ENCODE results near the gene MTHFR.
A peak's percentile ranks its signal among the peaks of the same experiment; 100 is the strongest.

Gene MTHFR

DNA sequence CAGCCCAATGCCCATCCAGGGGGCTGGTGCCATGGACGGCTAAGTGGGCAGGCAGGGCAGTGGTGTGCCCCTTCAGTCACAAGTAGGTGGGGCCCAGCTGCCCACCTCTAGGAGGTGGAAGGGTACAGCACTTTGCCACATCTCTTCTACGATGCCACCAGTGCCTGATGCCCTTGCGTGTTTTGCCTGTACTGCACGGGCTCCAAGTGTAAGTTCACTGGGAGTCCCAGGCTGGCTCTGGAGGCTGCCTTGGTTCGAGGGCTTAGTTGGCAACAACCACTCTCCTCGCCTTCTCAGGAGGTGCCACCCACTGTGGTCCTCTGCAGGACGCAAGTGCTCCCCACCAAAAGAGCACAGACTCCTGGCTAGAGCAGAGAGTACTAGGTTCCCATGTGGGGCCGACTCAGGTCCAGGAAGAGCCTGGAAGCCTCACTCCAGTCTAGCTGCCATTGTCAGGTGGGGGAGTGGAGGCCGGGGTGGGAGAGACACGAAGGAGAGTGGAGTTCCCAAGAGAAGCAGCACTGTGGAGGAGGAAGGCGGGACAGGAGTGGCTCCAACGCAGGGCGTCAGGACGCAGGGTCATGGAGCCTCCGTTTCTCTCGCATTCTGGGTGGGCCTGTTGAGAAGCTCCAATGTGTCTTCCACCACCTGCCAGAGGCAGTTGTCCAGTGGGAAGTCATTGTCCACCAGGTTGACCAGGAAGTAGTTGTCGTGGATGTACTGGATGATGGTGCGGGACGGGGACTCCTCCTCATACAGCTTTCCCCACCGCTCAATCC lies 15.5 kb downstream of the MTHFR start:
- no peak for DNase-seq (ENCODE audit: low read depth)
- TF ChIP-seq, protein P1, sequence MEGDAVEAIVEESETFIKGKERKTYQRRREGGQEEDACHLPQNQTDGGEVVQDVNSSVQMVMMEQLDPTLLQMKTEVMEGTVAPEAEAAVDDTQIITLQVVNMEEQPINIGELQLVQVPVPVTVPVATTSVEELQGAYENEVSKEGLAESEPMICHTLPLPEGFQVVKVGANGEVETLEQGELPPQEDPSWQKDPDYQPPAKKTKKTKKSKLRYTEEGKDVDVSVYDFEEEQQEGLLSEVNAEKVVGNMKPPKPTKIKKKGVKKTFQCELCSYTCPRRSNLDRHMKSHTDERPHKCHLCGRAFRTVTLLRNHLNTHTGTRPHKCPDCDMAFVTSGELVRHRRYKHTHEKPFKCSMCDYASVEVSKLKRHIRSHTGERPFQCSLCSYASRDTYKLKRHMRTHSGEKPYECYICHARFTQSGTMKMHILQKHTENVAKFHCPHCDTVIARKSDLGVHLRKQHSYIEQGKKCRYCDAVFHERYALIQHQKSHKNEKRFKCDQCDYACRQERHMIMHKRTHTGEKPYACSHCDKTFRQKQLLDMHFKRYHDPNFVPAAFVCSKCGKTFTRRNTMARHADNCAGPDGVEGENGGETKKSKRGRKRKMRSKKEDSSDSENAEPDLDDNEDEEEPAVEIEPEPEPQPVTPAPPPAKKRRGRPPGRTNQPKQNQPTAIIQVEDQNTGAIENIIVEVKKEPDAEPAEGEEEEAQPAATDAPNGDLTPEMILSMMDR (conservative IDR thresholded peaks at IDR 0.05; ENCODE audit: low read length): no peak
- no peak overlapping the region for H3K4me3 ChIP-seq (ENCODE audit: low read length)

GRCh38 chr1:11789126-11790067 lies 16.4 kb downstream of the MTHFR start:
- TF ChIP-seq, protein P1 (conservative IDR thresholded peaks at IDR 0.05; ENCODE audit: low read length): no peak
- H3K4me3 ChIP-seq (ENCODE audit: low read length): no peak overlapping the region
- no peak for DNase-seq (ENCODE audit: low read depth)

- no peak for DNase-seq (ENCODE audit: low read depth)
- TF ChIP-seq, protein P1 (conservative IDR thresholded peaks at IDR 0.05; ENCODE audit: low read length): no peak
- no peak overlapping the region for H3K4me3 ChIP-seq (ENCODE audit: low read length)
These were observed 17.2 kb downstream of the MTHFR start for GRCh38 chr1:11788549-11789053.

GRCh38 chr1:11787804-11788436 lies 17.8 kb downstream of the MTHFR start:
- no peak for DNase-seq (ENCODE audit: low read depth)
- no peak overlapping the region for H3K4me3 ChIP-seq (ENCODE audit: low read length)
- TF ChIP-seq, protein P1 (conservative IDR thresholded peaks at IDR 0.05; ENCODE audit: low read length): no peak

DNA sequence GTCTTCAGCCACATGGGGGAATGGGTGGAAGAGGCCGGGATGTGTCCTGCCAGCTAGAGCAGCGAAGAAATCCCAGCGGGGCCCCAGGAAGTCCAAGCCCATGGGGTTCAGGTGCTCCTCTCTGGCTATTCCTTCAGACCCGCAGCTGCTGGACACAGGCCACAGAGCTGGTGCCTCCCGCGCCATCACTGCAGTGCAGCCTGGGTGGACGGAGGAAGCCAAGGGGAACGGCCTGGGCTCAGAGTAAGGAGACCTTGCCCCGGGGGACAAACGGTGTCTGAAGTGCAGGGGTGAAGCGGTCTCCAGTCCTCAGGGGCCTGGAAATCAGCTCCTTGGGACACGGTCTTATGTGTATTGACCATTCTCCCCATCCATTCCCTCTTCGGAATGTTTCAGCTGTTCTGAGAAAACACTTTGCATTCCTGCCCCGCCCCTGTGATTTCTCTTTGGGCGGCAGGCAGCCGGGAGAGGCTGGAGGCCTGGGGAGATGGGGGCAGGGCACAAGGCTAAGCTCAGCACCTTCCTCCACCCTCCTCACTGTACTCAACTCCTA lies 18.4 kb downstream of the MTHFR start:
- TF ChIP-seq, protein P1 (conservative IDR thresholded peaks at IDR 0.05; ENCODE audit: low read length): no peak
- peak; percentile 75 for DNase-seq (ENCODE audit: low read depth)
- peak overlapping the region; percentile 17; the same call in 1 of the 2 replicates for H3K4me3 ChIP-seq (ENCODE audit: low read length)

- TF ChIP-seq, protein P1 (conservative IDR thresholded peaks at IDR 0.05; ENCODE audit: low read length): no peak
- no peak for DNase-seq (ENCODE audit: low read depth)
- H3K4me3 ChIP-seq (ENCODE audit: low read length): no peak overlapping the region
These were observed 19.6 kb downstream of the MTHFR start for GRCh38 chr1:11786168-11786567.
